ENCODE measurements around the gene PPP2R3C.
"Not testable (repeated sequence)": the region's sequence is repeated elsewhere in the genome, so short reads cannot be mapped to it uniquely, and the experiment has no call there.

The PPP2R3C gene

GRCh38 chr14:35121887-35122695, at the start of gene PPP2R3C, which contains the start of gene PRORP:
PPP2R3C (minus strand) TSS chr14:35121990; CDS start chr14:35121959, 31 bp downstream.
PRORP (plus strand) TSS chr14:35122552; CDS start chr14:35123246, 694 bp downstream.
- DNase-seq = peak; percentile 94

GRCh38 chr14:35167496-35167895, 45.7 kb upstream of the PPP2R3C start:
- DNase-seq = no peak

GRCh38 chr14:35164849-35165248, 43.1 kb upstream of the PPP2R3C start:
- DNase-seq = no peak

GRCh38 chr14:35163384-35163783, 41.6 kb upstream of the PPP2R3C start:
- no peak for DNase-seq

- peak; percentile 58 for DNase-seq
Observed at GRCh38 chr14:35161231-35161630, 39.4 kb upstream of the PPP2R3C start.

- no peak for DNase-seq
Observed at GRCh38 chr14:35159742-35160409, 38.1 kb upstream of the PPP2R3C start.

GRCh38 chr14:35158951-35159653, 37.3 kb upstream of the PPP2R3C start:
- no peak for DNase-seq

- no peak for DNase-seq
Observed at GRCh38 chr14:35158491-35158890, 36.7 kb upstream of the PPP2R3C start.

- DNase-seq = peak; percentile 33
Observed at GRCh38 chr14:35155962-35156361, 34.2 kb upstream of the PPP2R3C start.

GRCh38 chr14:35154016-35154415, 32.2 kb upstream of the PPP2R3C start:
- no peak for DNase-seq

GRCh38 chr14:35152531-35152930, 30.7 kb upstream of the PPP2R3C start:
- DNase-seq = not testable (repeated sequence)

GRCh38 chr14:35149239-35149638, 27.4 kb upstream of the PPP2R3C start:
- DNase-seq = no peak

GRCh38 chr14:35147711-35148110, 25.9 kb upstream of the PPP2R3C start:
- no peak for DNase-seq

- no peak for DNase-seq
Observed at GRCh38 chr14:35147186-35147585, 25.4 kb upstream of the PPP2R3C start.

GRCh38 chr14:35146711-35147149, 24.9 kb upstream of the PPP2R3C start:
- no peak for DNase-seq

- no peak for DNase-seq
Observed at GRCh38 chr14:35144029-35144428, 22.2 kb upstream of the PPP2R3C start.

- no peak for DNase-seq
Observed at GRCh38 chr14:35140718-35141581, 19.2 kb upstream of the PPP2R3C start.

- no peak for DNase-seq
Observed at GRCh38 chr14:35138585-35138984, 16.8 kb upstream of the PPP2R3C start.

GRCh38 chr14:35134329-35135123, 12.7 kb upstream of the PPP2R3C start:
- DNase-seq = no peak

- DNase-seq = no peak
Observed at GRCh38 chr14:35133542-35134328, 11.9 kb upstream of the PPP2R3C start.

- DNase-seq = no peak
Observed at GRCh38 chr14:35124127-35124526, 2.3 kb upstream of the PPP2R3C start.

Data from CD4-positive, alpha-beta T cell treated with Interleukin-10 for 1 hour (primary cell).